H1 (cell line): Measurements from ENCODE around the gene ADD1. TPM values are rescaled to one million over a fixed set of nuclear protein-coding genes. Genes with fewer than 3 reads are reported as not detected.

ENCODE experiments used
- ASH2L ChIP-seq: fragments of 200-600, 300-600 bp; sonication (generic); IDR thresholded peaks from one replicate; pipeline ENCODE4 v1.7.1; 2017; ENCODE audit warnings: low read length
- CTBP2 ChIP-seq: IDR thresholded peaks from 2 replicates; pipeline ENCODE4 v1.7.0; 2011; ENCODE audit warnings: borderline replicate concordance, mild to moderate bottlenecking, moderate library complexity, mixed read lengths, low read length; ENCODE audit not compliant: insufficient read depth, insufficient read length
- FOSL1 ChIP-seq: IDR thresholded peaks from 2 replicates; pipeline ENCODE4 v1.6.1; 2011; ENCODE audit warnings: mild to moderate bottlenecking, low read depth, low read length, moderate library complexity; ENCODE audit not compliant: insufficient read depth
- GABPA ChIP-seq: IDR thresholded peaks from 2 replicates; pipeline ENCODE4 v1.6.1; 2011; ENCODE audit warnings: mild to moderate bottlenecking, low read length, moderate library complexity, borderline replicate concordance; ENCODE audit not compliant: insufficient read depth
- KDM4A ChIP-seq: IDR thresholded peaks from one replicate; pipeline ENCODE4 v1.7.1; 2012; ENCODE audit warnings: low read depth, mild to moderate bottlenecking, moderate library complexity, low read length, inconsistent platforms; ENCODE audit not compliant: severe bottlenecking
- POLR2A ChIP-seq, 2 experiments: IDR thresholded peaks; 1 replicate in 1 of 2; 2 replicates in 1 of 2; pipeline ENCODE4 v1.6.1; 2011; ENCODE audit warnings: low read depth in 2 of 2, low read length in 2 of 2, mild to moderate bottlenecking in 2 of 2; ENCODE audit errors: control extremely low read depth in 1 of 2
- RXRA ChIP-seq: IDR thresholded peaks from 2 replicates; pipeline ENCODE4 v1.6.1; 2011; ENCODE audit warnings: low read depth, mild to moderate bottlenecking, low read length, moderate library complexity; ENCODE audit not compliant: insufficient read depth
- SP2 ChIP-seq: IDR thresholded peaks from 2 replicates; pipeline ENCODE4 v1.6.1; 2012; ENCODE audit warnings: mild to moderate bottlenecking, low read length, inconsistent platforms
- SUZ12 ChIP-seq: fragments of 200-600 bp; sonication (generic); IDR thresholded peaks from 2 replicates; pipeline ENCODE4 v1.6.1; 2012; ENCODE audit warnings: mild to moderate bottlenecking, inconsistent platforms, low read length, moderate library complexity, mixed read lengths
- polyA plus RNA-seq, 7 experiments: library from polyadenylated mRNA; depleted of rRNA in 3 of 7; stranded (reverse) in 5 of 7; unstranded in 2 of 7; fragments of >200 nt in 5 of 7; fragments of 200-250 nt in 2 of 7; gene quantifications; 1 replicate in 5 of 7; 2 replicates in 1 of 7; 4 replicates in 1 of 7; pipeline versions ENCODE4 v1.2.1 to v1.2.3, GENCODE V29; 2011 to 2013; ENCODE audit warnings: missing spikeins in 2 of 7, mixed read lengths in 2 of 7
- total RNA-seq: library from RNA; stranded (reverse); fragmentation: NEBNext Ultra II Directional; extraction: Animal tissue kit (Norgen Biotek cat#: 25700); gene quantifications from 2 replicates; pipeline ENCODE4 v1.2.1, GENCODE V29; 2021

ADD1 gene
- total and polyA plus RNA-seq, 2 of the 8 experiments (the other 6 are each of a cell fraction or from before 2014, with no cell fraction given): 113 to 143 TPM

DNA sequence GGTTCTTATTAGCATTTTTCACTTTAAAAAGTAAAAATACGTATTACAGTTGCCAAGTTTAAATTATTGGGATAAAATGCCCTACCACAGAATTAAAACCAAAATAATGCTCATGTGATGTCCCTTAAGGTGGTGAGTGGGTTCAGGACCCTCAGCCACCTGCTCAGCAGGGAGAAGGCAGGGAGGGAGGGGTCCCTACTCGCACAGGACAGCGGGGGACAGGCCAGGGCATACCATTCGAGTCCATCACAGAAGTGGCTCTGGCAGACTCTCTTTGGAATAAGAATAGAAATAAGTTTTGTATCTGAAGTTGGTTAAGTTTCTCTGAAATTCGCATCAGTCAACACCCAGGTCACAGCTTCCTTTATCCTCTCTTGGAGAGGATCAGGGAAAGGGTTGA, 81.9 kb downstream of the ADD1 start (continued):
- no peak for TF ChIP-seq KDM4A
- TF ChIP-seq ASH2L: no peak
- no peak for TF ChIP-seq SP2
- no peak for TF ChIP-seq GABPA
- no peak for TF ChIP-seq POLR2A (IDR thresholded peaks at IDR 0.05; ENCODE audit: control extremely low read depth in 1 of 2, low read depth in 2 of 2, low read length in 2 of 2)
- TF ChIP-seq CTBP2: no peak
- TF ChIP-seq SUZ12: no peak
- TF ChIP-seq RXRA: no peak
- TF ChIP-seq FOSL1: no peak
- TF ChIP-seq, all 59 proteins: peak for 0
